ENCODE measurements around the gene MLLT3. TPM values are rescaled to one million over a fixed set of nuclear protein-coding genes. Genes with fewer than 3 reads are reported as not detected.

Gene MLLT3
- total and polyA plus RNA-seq, 2 experiments from 2014 or later, result 40.0 to 58.3 TPM

- Histone ChIP-seq H3K9me3 (ENCODE audit: low read depth) (no peaks in the 10 kb centered on the region), H3K36me3 (no peaks in the 10 kb centered on the region), H3K27me3 (no peaks in the 10 kb centered on the region), H3K27ac (peak overlapping the region; percentile 37), H3K4me3 (no peak overlapping the region), H3K4me1 (ENCODE audit: low read depth) (peaks cover 32% of the 10 kb centered on the region)
- no peak for DNase-seq (ENCODE audit: low read depth in 1 of 2, low spot score in 1 of 2)
- no peak for TF ChIP-seq CTCF (IDR thresholded peaks at IDR 0.05; ENCODE audit: low read depth, low read length)
Observed at GRCh38 chr9:20496328-20496727, 126.0 kb downstream of the MLLT3 start.

GRCh38 chr9:20495098-20495497 lies 127.2 kb downstream of the MLLT3 start:
- H3K4me1 ChIP-seq (ENCODE audit: low read depth), result peaks cover 33% of the 10 kb centered on the region
- H3K4me3 ChIP-seq, result no peak overlapping the region
- no peaks in the 10 kb centered on the region for H3K27me3 ChIP-seq
- DNase-seq (ENCODE audit: low read depth in 1 of 2, low spot score in 1 of 2), result no peak
- H3K9me3 ChIP-seq (ENCODE audit: low read depth), result no peaks in the 10 kb centered on the region
- H3K36me3 ChIP-seq, result no peaks in the 10 kb centered on the region
- TF ChIP-seq CTCF (IDR thresholded peaks at IDR 0.05; ENCODE audit: low read depth, low read length), result no peak
- H3K27ac ChIP-seq, result no peak overlapping the region

GRCh38 chr9:20494035-20494434 lies 128.3 kb downstream of the MLLT3 start:
- Histone ChIP-seq H3K4me1 (ENCODE audit: low read depth) (peaks cover 44% of the 10 kb centered on the region), H3K36me3 (no peaks in the 10 kb centered on the region)
- no peak for TF ChIP-seq CTCF (IDR thresholded peaks at IDR 0.05; ENCODE audit: low read depth, low read length)

GRCh38 chr9:20492772-20493171 lies 129.5 kb downstream of the MLLT3 start:
- Histone ChIP-seq H3K27me3 (no peaks in the 10 kb centered on the region), H3K4me1 (ENCODE audit: low read depth) (peaks cover 57% of the 10 kb centered on the region), H3K36me3 (no peaks in the 10 kb centered on the region), H3K4me3 (no peak overlapping the region), H3K27ac (no peak overlapping the region), H3K9me3 (ENCODE audit: low read depth) (no peaks in the 10 kb centered on the region)
- DNase-seq (ENCODE audit: low read depth in 1 of 2, low spot score in 1 of 2), result no peak
- TF ChIP-seq CTCF (IDR thresholded peaks at IDR 0.05; ENCODE audit: low read depth, low read length), result no peak

More at GRCh38 chr9:20494035-20494434, 128.3 kb downstream of the MLLT3 start:
- DNase-seq (ENCODE audit: low read depth in 1 of 2, low spot score in 1 of 2), result no peak
- Histone ChIP-seq H3K27ac (peak overlapping the region; percentile 16), H3K9me3 (ENCODE audit: low read depth) (no peaks in the 10 kb centered on the region), H3K4me3 (no peak overlapping the region), H3K27me3 (no peaks in the 10 kb centered on the region)

GRCh38 chr9:20491612-20492011 lies 130.7 kb downstream of the MLLT3 start:
- no peak overlapping the region for H3K4me3 ChIP-seq
- H3K36me3 ChIP-seq, result no peaks in the 10 kb centered on the region
- no peak for TF ChIP-seq CTCF (IDR thresholded peaks at IDR 0.05; ENCODE audit: low read depth, low read length)
- no peaks in the 10 kb centered on the region for H3K9me3 ChIP-seq (ENCODE audit: low read depth)
- H3K27ac ChIP-seq, result no peak overlapping the region
- peaks cover 60% of the 10 kb centered on the region for H3K4me1 ChIP-seq (ENCODE audit: low read depth)
- H3K27me3 ChIP-seq, result no peaks in the 10 kb centered on the region
- no peak for DNase-seq (ENCODE audit: low read depth in 1 of 2, low spot score in 1 of 2)
